Measurements from ENCODE around the gene KIF5B.
A peak's percentile ranks its signal among the peaks of the same experiment; 100 is the strongest.
"Not testable (repeated sequence)": the region's sequence is repeated elsewhere in the genome, so short reads cannot be mapped to it uniquely, and the experiment has no call there.

KIF5B gene

GRCh38 chr10:32077896-32078485, 21.8 kb upstream of the KIF5B start:
- H3K4me2 ChIP-seq (ENCODE audit: low read length) = peak overlapping the region; percentile 28
- no peaks in the 10 kb centered on the region for H3K27me3 ChIP-seq (ENCODE audit: control insufficient read depth, insufficient read depth, low read length)
- no peak overlapping the region for H3K9ac ChIP-seq (ENCODE audit: low read depth, low read length)
- H3K9me3 ChIP-seq (replicated peaks; ENCODE audit: low read length) = no peaks in the 10 kb centered on the region
- peaks cover 9% of the 10 kb centered on the region for H3K4me1 ChIP-seq (ENCODE audit: control insufficient read depth, insufficient read depth, low read length)
- H3K4me3 ChIP-seq (ENCODE audit: low read length) = no peak overlapping the region
- no peaks in the 10 kb centered on the region for H3K36me3 ChIP-seq (ENCODE audit: insufficient read depth, low read length)

GRCh38 chr10:32073659-32074058, 17.4 kb upstream of the KIF5B start:
- no peak overlapping the region for H3K4me3 ChIP-seq (ENCODE audit: low read length)
- H3K27me3 ChIP-seq (ENCODE audit: control insufficient read depth, insufficient read depth, low read length) = no peaks in the 10 kb centered on the region
- H3K36me3 ChIP-seq (ENCODE audit: insufficient read depth, low read length) = no peaks in the 10 kb centered on the region
- peaks cover 9% of the 10 kb centered on the region for H3K4me1 ChIP-seq (ENCODE audit: control insufficient read depth, insufficient read depth, low read length)
- no peaks in the 10 kb centered on the region for H3K9me3 ChIP-seq (replicated peaks; ENCODE audit: low read length)
- H3K9ac ChIP-seq (ENCODE audit: low read depth, low read length) = no peak overlapping the region
- no peak overlapping the region for H3K4me2 ChIP-seq (ENCODE audit: low read length)

DNA sequence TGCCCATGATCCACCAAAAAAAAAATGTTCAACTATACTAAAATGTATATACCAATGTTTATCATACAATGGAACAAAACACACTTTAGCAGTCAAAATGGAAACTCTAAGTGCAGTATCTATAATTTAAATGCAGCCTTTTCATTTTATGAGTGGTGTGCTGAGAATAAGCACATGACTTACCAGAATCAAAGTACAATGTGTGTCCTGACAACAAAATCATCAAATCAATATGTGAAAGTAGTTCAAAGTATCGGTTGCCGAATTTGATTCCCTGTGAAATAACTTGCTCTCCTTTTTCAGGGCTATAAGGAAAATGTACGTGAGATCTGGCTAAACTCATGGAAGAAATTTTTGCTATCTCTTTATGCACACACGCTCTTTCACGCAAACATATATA, 16.9 kb upstream of the KIF5B start:
- Histone ChIP-seq H3K36me3 (ENCODE audit: insufficient read depth, low read length) (no peaks in the 10 kb centered on the region), H3K4me1 (ENCODE audit: control insufficient read depth, insufficient read depth, low read length) (peaks cover 7% of the 10 kb centered on the region), H3K9me3 (replicated peaks; ENCODE audit: low read length) (no peaks in the 10 kb centered on the region), H3K4me2 (ENCODE audit: low read length) (no peak overlapping the region), H3K27me3 (ENCODE audit: control insufficient read depth, insufficient read depth, low read length) (no peaks in the 10 kb centered on the region), H3K9ac (ENCODE audit: low read depth, low read length) (no peak overlapping the region), H3K4me3 (ENCODE audit: low read length) (no peak overlapping the region)

- Histone ChIP-seq H3K9ac (ENCODE audit: low read depth, low read length) (no peak overlapping the region), H3K4me2 (ENCODE audit: low read length) (no peak overlapping the region), H3K4me1 (ENCODE audit: control insufficient read depth, insufficient read depth, low read length) (no peaks in the 10 kb centered on the region), H3K27me3 (ENCODE audit: control insufficient read depth, insufficient read depth, low read length) (no peaks in the 10 kb centered on the region), H3K9me3 (replicated peaks; ENCODE audit: low read length) (no peaks in the 10 kb centered on the region), H3K36me3 (ENCODE audit: insufficient read depth, low read length) (no peaks in the 10 kb centered on the region), H3K4me3 (ENCODE audit: low read length) (no peak overlapping the region)
These were observed 16.0 kb upstream of the KIF5B start for GRCh38 chr10:32072025-32072800.

- no peak overlapping the region for H3K4me3 ChIP-seq (ENCODE audit: low read length)
- H3K9me3 ChIP-seq (replicated peaks; ENCODE audit: low read length) = no peaks in the 10 kb centered on the region
- H3K4me1 ChIP-seq (ENCODE audit: control insufficient read depth, insufficient read depth, low read length) = peaks cover 2% of the 10 kb centered on the region
- H3K27me3 ChIP-seq (ENCODE audit: control insufficient read depth, insufficient read depth, low read length) = no peaks in the 10 kb centered on the region
- H3K36me3 ChIP-seq (ENCODE audit: insufficient read depth, low read length) = no peaks in the 10 kb centered on the region
- no peak overlapping the region for H3K4me2 ChIP-seq (ENCODE audit: low read length)
- no peak overlapping the region for H3K9ac ChIP-seq (ENCODE audit: low read depth, low read length)
These were observed 14.4 kb upstream of the KIF5B start for GRCh38 chr10:32070645-32071044.

DNA sequence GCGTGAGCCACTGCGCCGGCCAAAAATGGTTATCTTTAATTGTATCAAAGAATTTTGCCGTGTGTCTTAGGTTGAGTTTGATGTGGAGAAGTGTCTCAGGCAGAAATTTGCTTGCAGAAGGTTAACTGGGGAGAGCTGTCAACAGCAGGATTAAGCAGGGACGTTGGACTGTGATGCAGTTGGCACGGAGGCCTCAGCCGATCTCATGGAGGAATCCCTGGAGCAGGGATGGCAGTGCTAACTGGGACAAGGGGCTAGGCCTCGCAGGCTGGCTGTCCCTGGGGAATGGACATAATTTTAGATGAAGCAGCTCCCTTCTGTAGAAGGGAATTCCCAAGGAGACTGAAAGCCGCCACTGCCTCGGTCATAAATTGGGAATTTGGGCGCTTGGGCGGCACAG, 12.3 kb upstream of the KIF5B start:
- H3K4me1 ChIP-seq (ENCODE audit: control insufficient read depth, insufficient read depth, low read length) = peaks cover 2% of the 10 kb centered on the region
- H3K4me2 ChIP-seq (ENCODE audit: low read length) = no peak overlapping the region
- no peaks in the 10 kb centered on the region for H3K9me3 ChIP-seq (replicated peaks; ENCODE audit: low read length)

DNA sequence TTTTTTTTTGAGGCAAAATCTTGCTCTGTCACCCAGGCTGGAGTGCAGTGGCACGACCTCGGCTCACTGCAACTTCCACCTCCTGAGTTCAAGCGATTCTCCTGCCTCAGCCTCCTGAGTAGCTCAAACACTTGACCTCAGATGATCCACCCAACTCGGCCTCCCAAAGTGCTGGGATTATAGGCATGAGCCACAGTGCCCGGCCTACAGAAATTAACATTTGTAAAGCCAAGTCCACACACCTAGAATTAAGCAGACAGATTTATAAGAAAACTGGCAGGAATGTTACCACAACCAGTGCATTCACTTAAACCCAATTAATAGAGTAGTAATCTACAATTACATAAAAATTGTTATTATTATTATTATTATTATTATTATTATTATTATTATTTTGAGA, 11.7 kb upstream of the KIF5B start:
- not testable (repeated sequence) for H3K27me3 ChIP-seq (ENCODE audit: control insufficient read depth, insufficient read depth, low read length); H3K4me1 ChIP-seq (ENCODE audit: control insufficient read depth, insufficient read depth, low read length); H3K9ac ChIP-seq (ENCODE audit: low read depth, low read length); H3K4me3 ChIP-seq (ENCODE audit: low read length); H3K9me3 ChIP-seq (replicated peaks; ENCODE audit: low read length); H3K36me3 ChIP-seq (ENCODE audit: insufficient read depth, low read length); H3K4me2 ChIP-seq (ENCODE audit: low read length)

More for the DNA sequence above, 12.3 kb upstream of the KIF5B start:
- no peaks in the 10 kb centered on the region for H3K36me3 ChIP-seq (ENCODE audit: insufficient read depth, low read length)
- H3K4me3 ChIP-seq (ENCODE audit: low read length) = no peak overlapping the region
- H3K27me3 ChIP-seq (ENCODE audit: control insufficient read depth, insufficient read depth, low read length) = no peaks in the 10 kb centered on the region
- H3K9ac ChIP-seq (ENCODE audit: low read depth, low read length) = no peak overlapping the region

DNA sequence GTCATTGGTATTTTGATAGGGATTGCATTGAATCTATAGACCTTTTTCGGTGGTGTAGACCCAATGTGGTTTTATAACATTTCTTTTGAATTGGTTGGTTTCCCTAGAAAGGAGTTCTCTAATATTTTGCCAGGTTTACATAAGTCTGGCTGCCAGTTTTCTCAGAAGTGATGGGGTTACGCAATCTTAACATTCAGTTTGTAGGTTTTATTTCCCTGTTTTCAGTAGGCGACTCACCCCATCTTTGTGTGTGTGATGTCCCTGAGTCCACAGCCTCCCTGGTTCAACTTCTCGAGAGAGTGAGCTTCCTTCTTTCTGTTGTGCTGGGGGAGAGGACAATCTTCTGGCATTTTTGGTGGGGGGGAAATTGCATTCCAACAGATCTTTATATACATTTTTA, 9.6 kb upstream of the KIF5B start:
- Histone ChIP-seq H3K36me3 (ENCODE audit: insufficient read depth, low read length) (no peaks in the 10 kb centered on the region), H3K9ac (ENCODE audit: low read depth, low read length) (no peak overlapping the region), H3K4me3 (ENCODE audit: low read length) (no peak overlapping the region), H3K4me2 (ENCODE audit: low read length) (no peak overlapping the region), H3K4me1 (ENCODE audit: control insufficient read depth, insufficient read depth, low read length) (peaks cover 2% of the 10 kb centered on the region), H3K27me3 (ENCODE audit: control insufficient read depth, insufficient read depth, low read length) (no peaks in the 10 kb centered on the region), H3K9me3 (replicated peaks; ENCODE audit: low read length) (no peaks in the 10 kb centered on the region)

- peaks cover 7% of the 10 kb centered on the region for H3K4me1 ChIP-seq (ENCODE audit: control insufficient read depth, insufficient read depth, low read length)
- H3K9me3 ChIP-seq (replicated peaks; ENCODE audit: low read length) = no peaks in the 10 kb centered on the region
- no peaks in the 10 kb centered on the region for H3K27me3 ChIP-seq (ENCODE audit: control insufficient read depth, insufficient read depth, low read length)
- no peak overlapping the region for H3K9ac ChIP-seq (ENCODE audit: low read depth, low read length)
- no peak overlapping the region for H3K4me2 ChIP-seq (ENCODE audit: low read length)
- H3K4me3 ChIP-seq (ENCODE audit: low read length) = no peak overlapping the region
- H3K36me3 ChIP-seq (ENCODE audit: insufficient read depth, low read length) = no peaks in the 10 kb centered on the region
These were observed 5.2 kb upstream of the KIF5B start for GRCh38 chr10:32061440-32061839.

GRCh38 chr10:32060347-32060746, 4.1 kb upstream of the KIF5B start:
- Histone ChIP-seq H3K4me1 (ENCODE audit: control insufficient read depth, insufficient read depth, low read length) (peaks cover 4% of the 10 kb centered on the region), H3K9ac (ENCODE audit: low read depth, low read length) (no peak overlapping the region), H3K36me3 (ENCODE audit: insufficient read depth, low read length) (no peaks in the 10 kb centered on the region), H3K4me2 (ENCODE audit: low read length) (no peak overlapping the region), H3K27me3 (ENCODE audit: control insufficient read depth, insufficient read depth, low read length) (no peaks in the 10 kb centered on the region), H3K9me3 (replicated peaks; ENCODE audit: low read length) (no peaks in the 10 kb centered on the region), H3K4me3 (ENCODE audit: low read length) (no peak overlapping the region)

DNA sequence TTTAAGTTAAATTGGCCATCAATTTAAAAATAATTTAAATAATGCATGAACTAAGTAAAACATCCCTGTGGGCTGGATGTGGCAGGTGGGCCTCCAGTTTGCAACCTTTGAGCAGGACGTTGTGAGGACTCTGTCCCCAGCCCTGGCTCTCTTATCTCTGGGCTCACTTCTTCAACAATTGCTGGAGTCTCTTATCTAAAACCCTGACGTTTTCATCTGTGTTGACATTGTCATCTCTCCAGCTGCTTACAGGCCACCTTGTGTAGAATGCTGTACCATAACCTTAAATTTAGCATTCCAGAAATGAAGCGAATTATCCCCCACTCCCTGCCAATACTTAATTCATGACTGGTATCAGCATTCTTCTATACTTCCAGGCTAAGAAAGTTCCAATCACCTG, 3.2 kb upstream of the KIF5B start:
- Histone ChIP-seq H3K36me3 (ENCODE audit: insufficient read depth, low read length) (no peaks in the 10 kb centered on the region), H3K27me3 (ENCODE audit: control insufficient read depth, insufficient read depth, low read length) (no peaks in the 10 kb centered on the region), H3K4me1 (ENCODE audit: control insufficient read depth, insufficient read depth, low read length) (peaks cover 4% of the 10 kb centered on the region), H3K4me3 (ENCODE audit: low read length) (no peak overlapping the region), H3K9ac (ENCODE audit: low read depth, low read length) (no peak overlapping the region), H3K4me2 (ENCODE audit: low read length) (no peak overlapping the region), H3K9me3 (replicated peaks; ENCODE audit: low read length) (no peaks in the 10 kb centered on the region)

DNA sequence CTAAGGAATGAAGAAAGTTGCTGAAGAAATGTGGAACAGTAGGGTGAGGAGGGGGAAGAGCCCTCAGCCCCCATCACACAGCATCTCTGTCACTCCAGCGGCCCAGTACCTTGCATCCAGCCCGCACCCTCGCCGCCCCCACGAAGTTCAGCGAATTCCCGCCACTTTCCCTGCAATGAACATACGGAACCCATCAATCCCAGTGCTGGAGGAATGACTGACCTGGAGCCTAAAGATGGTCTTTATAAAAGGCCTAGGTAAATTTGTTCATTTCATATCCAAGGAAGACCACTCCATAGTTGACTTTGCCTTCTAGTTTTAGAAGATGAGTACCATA, 779 bp upstream of the KIF5B start:
- Histone ChIP-seq H3K4me3 (ENCODE audit: low read length) (peak overlapping the region; percentile 100), H3K4me1 (ENCODE audit: control insufficient read depth, insufficient read depth, low read length) (peaks cover 18% of the 10 kb centered on the region), H3K4me2 (ENCODE audit: low read length) (peak overlapping the region; percentile 94), H3K9me3 (replicated peaks; ENCODE audit: low read length) (no peaks in the 10 kb centered on the region), H3K9ac (ENCODE audit: low read depth, low read length) (peak overlapping the region; percentile 99), H3K36me3 (ENCODE audit: insufficient read depth, low read length) (no peaks in the 10 kb centered on the region), H3K27me3 (ENCODE audit: control insufficient read depth, insufficient read depth, low read length) (no peaks in the 10 kb centered on the region)

Data from skeletal muscle satellite cell (primary cell).